Measurements from ENCODE around the gene BLVRB. TPM values are rescaled to one million over a fixed set of nuclear protein-coding genes. Genes with fewer than 3 reads are reported as not detected.

BLVRB gene
- total RNA-seq = 127 and 149 TPM in 2 replicates

DNA sequence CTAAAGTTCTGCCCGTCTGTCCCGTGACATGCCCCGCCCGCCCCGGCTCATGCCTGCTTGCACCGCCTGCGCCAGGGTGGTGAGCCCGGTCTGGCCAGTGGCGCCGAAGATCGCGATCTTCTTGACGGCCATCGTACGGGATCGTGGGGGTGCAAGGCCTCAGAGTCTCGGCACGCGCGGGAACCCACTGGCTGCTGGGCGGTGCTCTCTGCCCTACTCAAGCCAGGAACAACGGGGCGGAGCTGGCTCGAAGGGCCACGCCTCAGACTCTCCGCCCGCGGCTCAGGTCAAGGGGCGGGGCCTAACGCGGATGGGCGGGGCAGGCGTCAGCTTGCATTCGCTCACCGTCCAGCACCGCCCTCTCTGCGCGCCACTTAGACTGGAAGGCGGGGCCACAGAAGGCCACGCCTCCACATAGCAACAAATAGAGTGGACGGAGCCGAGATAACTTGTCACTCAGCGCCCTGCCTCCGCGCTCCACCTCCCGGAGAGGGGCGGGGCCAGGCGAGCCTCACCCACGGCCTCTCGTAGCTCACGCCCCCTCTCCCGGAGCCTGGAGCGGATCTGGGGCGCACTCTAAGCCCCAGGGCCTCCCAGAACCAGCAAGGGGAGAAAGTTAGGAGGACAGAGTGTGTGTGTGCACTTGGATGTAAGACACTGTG is at the start of gene BLVRB:
Gene BLVRB, minus strand, starts transcription at position 189 of the 662 bp plus-strand sequence. Its CDS starts 57 bp downstream, at position 132.

DNA sequence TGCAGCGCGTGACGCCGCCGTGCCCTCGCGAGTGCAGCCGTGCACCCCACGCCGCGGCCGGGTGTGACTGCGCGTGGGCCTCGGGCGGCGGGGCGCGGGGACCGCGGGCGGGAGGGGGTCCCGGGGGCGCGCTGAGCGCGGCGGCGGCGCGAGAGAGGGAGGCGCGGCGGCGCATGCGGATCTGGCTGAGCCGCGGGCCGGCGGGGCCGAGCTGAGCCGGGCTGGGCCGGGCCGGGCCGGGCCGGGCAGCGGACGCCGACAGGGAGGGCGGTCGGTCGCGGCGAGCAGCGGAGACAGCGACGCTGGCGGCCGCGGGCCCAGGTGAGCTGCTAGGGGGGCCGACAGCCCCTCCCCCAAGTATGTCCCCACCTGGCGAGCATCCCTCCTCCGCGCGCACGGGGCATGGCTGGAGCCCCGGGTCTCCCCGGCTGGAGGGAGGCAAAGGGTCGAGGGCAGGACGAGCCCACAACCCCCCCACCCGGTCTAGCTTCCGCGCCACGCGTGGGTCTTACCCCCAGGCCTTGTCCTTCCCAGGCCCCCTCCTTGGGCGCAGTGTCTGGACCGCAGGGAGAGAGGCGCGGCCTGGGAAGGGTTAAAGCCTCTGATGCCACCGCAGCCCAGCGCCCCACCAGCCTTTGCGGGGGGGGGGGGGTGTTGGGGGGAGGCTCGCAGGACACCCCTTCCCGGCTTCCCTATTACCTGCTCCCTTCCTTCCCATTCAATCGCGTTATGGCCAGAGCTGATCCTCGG is 1.6 kb upstream of the BLVRB start, which contains the start of gene SPTBN4:
Gene SPTBN4, plus strand, starts transcription at position 17 of the 750 bp plus-strand sequence. CDS start 5,621 bp downstream, outside the sequence.

DNA sequence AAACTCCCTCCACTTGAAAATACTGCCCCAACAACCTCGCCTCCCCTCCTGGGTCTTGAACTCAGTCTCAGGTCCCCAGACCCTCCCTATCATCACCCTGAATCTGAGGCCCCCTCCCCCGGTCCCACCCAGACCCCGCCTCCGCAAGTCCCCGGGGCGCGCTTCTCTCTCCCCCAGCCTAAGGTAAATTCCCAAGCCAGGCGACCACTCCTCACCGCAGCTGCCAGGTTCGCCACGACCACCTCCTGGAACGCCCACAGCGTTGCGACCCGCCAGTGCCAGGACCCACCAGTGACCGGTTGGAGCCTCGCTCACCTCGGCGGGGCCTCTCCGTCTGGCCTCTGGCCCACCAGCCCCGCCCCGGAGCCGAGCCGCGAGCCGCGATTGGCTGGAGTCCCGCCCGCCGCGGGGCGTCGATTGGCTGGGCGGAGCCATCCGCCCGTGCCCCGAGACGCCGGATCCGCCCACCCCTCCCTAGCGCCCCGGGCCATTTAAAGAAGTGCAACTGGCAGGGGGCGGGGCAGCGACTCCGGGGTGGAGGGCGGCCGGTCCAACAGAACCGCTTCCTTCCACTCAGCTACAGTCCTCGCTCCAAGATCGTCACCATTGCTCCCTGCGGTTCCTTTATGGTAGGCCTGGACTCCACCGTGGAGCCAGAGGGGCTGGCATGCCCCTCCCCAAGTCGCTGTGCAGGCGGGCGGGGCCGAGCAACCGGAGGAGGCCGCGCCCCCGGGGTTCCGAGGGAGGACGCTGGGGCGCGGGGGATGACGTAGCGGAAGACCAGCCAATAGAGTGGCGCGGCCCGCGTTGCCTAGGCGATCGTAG is 21.3 kb downstream of the BLVRB start, which contains the start of gene SERTAD3:
Gene SERTAD3, minus strand, starts transcription at position 336 of the 825 bp plus-strand sequence. CDS start 2,255 bp downstream, outside the sequence.

DNA sequence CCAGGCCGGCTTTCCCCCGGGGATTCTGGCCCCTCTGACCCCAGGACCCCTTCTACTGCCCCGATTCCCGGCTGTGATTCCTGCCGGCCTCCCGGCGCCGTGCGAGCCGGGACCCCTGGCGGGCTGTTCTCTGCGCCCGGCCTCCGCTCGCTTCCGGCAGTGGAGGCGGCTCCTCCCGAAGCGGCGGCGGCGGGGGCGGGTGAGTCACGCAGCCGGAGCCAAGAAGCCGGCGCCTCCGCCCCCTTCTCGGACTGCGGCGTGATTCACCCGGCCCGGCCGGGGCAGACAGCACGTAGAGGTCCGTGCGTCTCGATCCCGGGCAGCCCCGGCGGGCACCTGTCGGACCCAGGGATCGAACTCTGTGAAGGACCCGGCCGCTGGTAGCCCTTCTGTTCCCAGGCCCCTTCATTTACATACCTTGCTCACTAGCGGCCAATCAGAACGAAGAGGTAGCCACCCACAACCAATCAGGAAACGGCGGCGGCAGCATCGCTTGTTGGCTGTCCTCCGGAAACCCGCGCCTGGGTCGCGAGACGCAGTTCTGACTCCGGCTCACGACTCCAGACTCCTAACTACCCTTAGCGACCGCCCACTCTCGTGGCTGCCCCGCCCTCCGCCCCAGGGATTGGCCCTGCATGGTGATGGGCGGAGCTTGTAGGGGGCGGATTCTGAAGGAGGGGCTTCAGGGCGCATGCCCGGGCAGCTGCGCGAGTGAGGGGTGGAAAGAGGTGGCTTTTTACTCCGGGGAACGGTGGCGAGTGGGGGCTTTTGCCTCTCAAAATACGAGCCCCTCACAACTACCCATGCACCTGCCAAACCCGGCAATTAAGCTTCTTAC is 39.9 kb downstream of the BLVRB start, which contains the start of gene SERTAD1:
Gene SERTAD1, minus strand, starts transcription at position 543 of the 838 bp plus-strand sequence. CDS start 2,446 bp downstream, outside the sequence.

DNA sequence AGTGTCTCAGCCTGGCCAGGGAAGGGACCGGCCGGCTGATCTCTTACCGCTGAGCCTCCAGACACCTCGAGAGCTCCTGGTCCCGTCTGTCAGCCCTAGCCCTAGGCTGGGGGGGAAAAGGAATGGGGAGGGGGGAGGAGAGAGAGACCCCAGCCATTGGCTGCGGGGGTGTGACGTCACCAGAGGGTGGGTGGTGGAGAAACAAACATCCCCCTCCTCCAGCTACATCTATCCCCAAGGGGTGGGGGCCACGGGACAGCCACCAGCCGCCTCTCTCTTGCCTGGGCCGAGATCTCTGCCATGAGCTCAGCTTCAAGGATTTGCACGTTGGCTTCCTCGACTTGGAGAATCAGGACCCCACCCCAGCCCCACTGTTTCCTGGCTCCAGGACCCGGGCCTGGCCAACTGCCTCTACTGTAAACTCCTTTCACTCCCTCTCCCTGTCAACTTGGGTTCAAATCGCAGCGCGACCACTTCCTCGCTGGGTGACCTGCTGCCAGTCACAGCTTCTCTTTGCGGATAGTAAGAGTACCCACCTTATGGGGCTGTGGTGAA is 52.2 kb downstream of the BLVRB start, which contains the start of gene PRX:
Gene PRX, minus strand, starts transcription at position 88 of the 555 bp plus-strand sequence. CDS start 5,446 bp downstream, outside the sequence.

Other genes starting within 250 kb of the BLVRB start
- gene TTC9B, start 247.4 kb downstream of the BLVRB start, total RNA-seq = not detected in 2 replicates
- gene CCNP, start 239.1 kb downstream of the BLVRB start, total RNA-seq = 0.06 and 0.13 TPM in 2 replicates
- gene AKT2, start 180.4 kb downstream of the BLVRB start, total RNA-seq = 65.1 and 75.9 TPM in 2 replicates
- 4.0 and 5.4 TPM in 2 replicates for gene C19orf47, start 117.3 kb downstream of the BLVRB start, total RNA-seq
- gene PLD3, start 117.0 kb downstream of the BLVRB start, total RNA-seq = 159 and 203 TPM in 2 replicates
- 0.06 and 0.13 TPM in 2 replicates for gene HIPK4, start 75.6 kb downstream of the BLVRB start, total RNA-seq
- 0.92 and 1.2 TPM in 2 replicates for gene PRX, start 52.4 kb downstream of the BLVRB start, total RNA-seq
- 20.4 and 34.9 TPM in 2 replicates for gene SERTAD1, start 39.8 kb downstream of the BLVRB start, total RNA-seq
- gene SERTAD3, start 21.4 kb downstream of the BLVRB start, total RNA-seq = 17.4 and 18.6 TPM in 2 replicates
- 2.4 and 2.8 TPM in 2 replicates for gene SPTBN4, start 1.3 kb upstream of the BLVRB start, total RNA-seq
- 14.5 and 25.6 TPM in 2 replicates for gene SHKBP1, start 111.1 kb upstream of the BLVRB start, total RNA-seq
- 14.5 and 16.1 TPM in 2 replicates for gene LTBP4, start 135.6 kb upstream of the BLVRB start, total RNA-seq
- 22.6 and 40.8 TPM in 2 replicates for gene NUMBL, start 224.9 kb upstream of the BLVRB start, total RNA-seq